PFSK-1 (cell line): ENCODE results near the gene KRTAP10-10.

Experiments
- FOXP2 ChIP-seq: optimal IDR thresholded peaks from 2 replicates; pipeline ENCODE3; 2011; ENCODE audit warnings: borderline replicate concordance, control low read depth, inconsistent platforms; ENCODE audit not compliant: insufficient read depth; ENCODE audit errors: extremely low read length, extremely low read depth
- POLR2AphosphoS5 ChIP-seq: IDR thresholded peaks from 2 replicates; pipeline ENCODE4 v1.6.1; 2012; ENCODE audit warnings: low read depth, mild to moderate bottlenecking, control low read depth, low read length, moderate library complexity
- SIN3A ChIP-seq: IDR thresholded peaks from 2 replicates; pipeline ENCODE4 v1.6.1; 2012; ENCODE audit warnings: mild to moderate bottlenecking, low read length, moderate library complexity, borderline replicate concordance; ENCODE audit not compliant: insufficient read depth
- TAF1 ChIP-seq: IDR thresholded peaks from 2 replicates; pipeline ENCODE4 v1.6.1; 2012; ENCODE audit warnings: low read length, control low read depth, borderline replicate concordance; ENCODE audit not compliant: insufficient read depth
- TF ChIP-seq, protein P1 (sequence below), 2 experiments: IDR thresholded peaks; 2 replicates each; pipeline versions ENCODE4 v1.6.1 to v1.8.0; 2011 to 2012; ENCODE audit warnings: low read depth in 2 of 2, low read length in 2 of 2, control low read depth in 1 of 2, inconsistent platforms in 1 of 2, mild to moderate bottlenecking in 1 of 2, moderate library complexity in 1 of 2; ENCODE audit not compliant: insufficient read depth in 1 of 2

DNA sequence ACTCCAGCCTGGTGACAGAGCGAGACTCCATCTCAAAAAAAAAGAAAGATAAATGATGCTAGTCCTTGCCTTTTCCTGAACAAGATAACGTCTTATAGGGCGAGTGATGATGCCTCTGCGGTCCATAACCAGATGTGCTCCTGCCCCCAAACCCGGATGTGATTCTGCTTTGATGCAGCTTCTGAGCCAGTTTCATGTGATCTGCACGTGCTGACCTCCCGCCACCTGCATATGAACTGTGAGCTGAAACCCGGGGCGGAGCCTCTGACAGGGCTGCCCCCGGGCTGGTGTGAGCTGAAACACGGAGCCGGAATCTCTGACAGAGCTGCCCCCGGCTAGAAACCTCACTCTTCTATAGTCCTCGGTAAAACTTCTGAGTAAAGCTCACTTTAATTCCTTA, 16.0 kb downstream of the KRTAP10-10 start:
- no peak for TF ChIP-seq POLR2AphosphoS5
- TF ChIP-seq, protein P1, sequence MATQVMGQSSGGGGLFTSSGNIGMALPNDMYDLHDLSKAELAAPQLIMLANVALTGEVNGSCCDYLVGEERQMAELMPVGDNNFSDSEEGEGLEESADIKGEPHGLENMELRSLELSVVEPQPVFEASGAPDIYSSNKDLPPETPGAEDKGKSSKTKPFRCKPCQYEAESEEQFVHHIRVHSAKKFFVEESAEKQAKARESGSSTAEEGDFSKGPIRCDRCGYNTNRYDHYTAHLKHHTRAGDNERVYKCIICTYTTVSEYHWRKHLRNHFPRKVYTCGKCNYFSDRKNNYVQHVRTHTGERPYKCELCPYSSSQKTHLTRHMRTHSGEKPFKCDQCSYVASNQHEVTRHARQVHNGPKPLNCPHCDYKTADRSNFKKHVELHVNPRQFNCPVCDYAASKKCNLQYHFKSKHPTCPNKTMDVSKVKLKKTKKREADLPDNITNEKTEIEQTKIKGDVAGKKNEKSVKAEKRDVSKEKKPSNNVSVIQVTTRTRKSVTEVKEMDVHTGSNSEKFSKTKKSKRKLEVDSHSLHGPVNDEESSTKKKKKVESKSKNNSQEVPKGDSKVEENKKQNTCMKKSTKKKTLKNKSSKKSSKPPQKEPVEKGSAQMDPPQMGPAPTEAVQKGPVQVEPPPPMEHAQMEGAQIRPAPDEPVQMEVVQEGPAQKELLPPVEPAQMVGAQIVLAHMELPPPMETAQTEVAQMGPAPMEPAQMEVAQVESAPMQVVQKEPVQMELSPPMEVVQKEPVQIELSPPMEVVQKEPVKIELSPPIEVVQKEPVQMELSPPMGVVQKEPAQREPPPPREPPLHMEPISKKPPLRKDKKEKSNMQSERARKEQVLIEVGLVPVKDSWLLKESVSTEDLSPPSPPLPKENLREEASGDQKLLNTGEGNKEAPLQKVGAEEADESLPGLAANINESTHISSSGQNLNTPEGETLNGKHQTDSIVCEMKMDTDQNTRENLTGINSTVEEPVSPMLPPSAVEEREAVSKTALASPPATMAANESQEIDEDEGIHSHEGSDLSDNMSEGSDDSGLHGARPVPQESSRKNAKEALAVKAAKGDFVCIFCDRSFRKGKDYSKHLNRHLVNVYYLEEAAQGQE (IDR thresholded peaks at IDR 0.05; ENCODE audit: insufficient read depth in 1 of 2, low read depth in 2 of 2, low read length in 2 of 2), result no peak
- TF ChIP-seq SIN3A, result no peak
- no peak for TF ChIP-seq TAF1
- TF ChIP-seq FOXP2, result no peak
